ENCODE measurements around the gene PDE4D. TPM values are rescaled to one million over a fixed set of nuclear protein-coding genes. Genes with fewer than 3 reads are reported as not detected.

PDE4D gene
- total RNA-seq, 1 experiment from 2014 or later, result 2.1 TPM

GRCh38 chr5:58969253-58969652, 924.3 kb downstream of the PDE4D start:
- H3K27ac ChIP-seq (ENCODE audit: insufficient read length, low read depth, low read length), result no peak overlapping the region
- H4K5ac ChIP-seq (ENCODE audit: insufficient read length, low read depth, low read length), result no peak overlapping the region
- no peak overlapping the region for H3K9ac ChIP-seq (ENCODE audit: extremely low read depth, insufficient read length, low read length)
- no peak overlapping the region for H3K56ac ChIP-seq (ENCODE audit: insufficient read length, low read depth, low read length)
- H3K9me3 Mint-ChIP-seq, result no peaks in the 10 kb centered on the region
- no CpG with 5 or more reads among the region's 3 CpGs for WGBS (ENCODE audit: extremely low coverage, insufficient read length, low lambda C conversion rate)
- H3K79me1 ChIP-seq (ENCODE audit: insufficient read depth, low read depth, low read length, poor library complexity, severe bottlenecking), result no peaks in the 10 kb centered on the region
- H3K4me1 Mint-ChIP-seq, result peaks cover 10 to 11% of the 10 kb centered on the region in 2 experiments
- H3K27me3 ChIP-seq (ENCODE audit: insufficient read depth, low read length), result no peaks in the 10 kb centered on the region
- no peak overlapping the region for H4K91ac ChIP-seq (ENCODE audit: insufficient read length, low read depth, low read length)
- no peak overlapping the region for H3K18ac ChIP-seq (ENCODE audit: insufficient read length, low read depth, low read length)
- peak overlapping the region in 1 of 3 experiments; percentile 24; a peak in 2 of 7 replicates for H3K27ac Mint-ChIP-seq
- TF ChIP-seq, protein P1, sequence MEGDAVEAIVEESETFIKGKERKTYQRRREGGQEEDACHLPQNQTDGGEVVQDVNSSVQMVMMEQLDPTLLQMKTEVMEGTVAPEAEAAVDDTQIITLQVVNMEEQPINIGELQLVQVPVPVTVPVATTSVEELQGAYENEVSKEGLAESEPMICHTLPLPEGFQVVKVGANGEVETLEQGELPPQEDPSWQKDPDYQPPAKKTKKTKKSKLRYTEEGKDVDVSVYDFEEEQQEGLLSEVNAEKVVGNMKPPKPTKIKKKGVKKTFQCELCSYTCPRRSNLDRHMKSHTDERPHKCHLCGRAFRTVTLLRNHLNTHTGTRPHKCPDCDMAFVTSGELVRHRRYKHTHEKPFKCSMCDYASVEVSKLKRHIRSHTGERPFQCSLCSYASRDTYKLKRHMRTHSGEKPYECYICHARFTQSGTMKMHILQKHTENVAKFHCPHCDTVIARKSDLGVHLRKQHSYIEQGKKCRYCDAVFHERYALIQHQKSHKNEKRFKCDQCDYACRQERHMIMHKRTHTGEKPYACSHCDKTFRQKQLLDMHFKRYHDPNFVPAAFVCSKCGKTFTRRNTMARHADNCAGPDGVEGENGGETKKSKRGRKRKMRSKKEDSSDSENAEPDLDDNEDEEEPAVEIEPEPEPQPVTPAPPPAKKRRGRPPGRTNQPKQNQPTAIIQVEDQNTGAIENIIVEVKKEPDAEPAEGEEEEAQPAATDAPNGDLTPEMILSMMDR (conservative IDR thresholded peaks at IDR 0.05), result no peak
- DNase-seq, result no peak
- no peak overlapping the region for H4K8ac ChIP-seq (replicated peaks; ENCODE audit: insufficient read length, low read depth, low read length)
- H3T11ph ChIP-seq (ENCODE audit: low read length), result no peak overlapping the region
- H3K14ac ChIP-seq (ENCODE audit: insufficient read depth, low read length), result no peak overlapping the region
- no peak overlapping the region for H2AK5ac ChIP-seq (ENCODE audit: insufficient read length, low read length)
- no peaks in the 10 kb centered on the region for H3K9me3 ChIP-seq (ENCODE audit: control insufficient read depth, low read depth, low read length)
- H2BK5ac ChIP-seq (ENCODE audit: insufficient read length, low read length), result no peak overlapping the region
- H3K79me2 ChIP-seq (ENCODE audit: insufficient read depth, low read length), result no peaks in the 10 kb centered on the region
- H2BK20ac ChIP-seq (ENCODE audit: low read depth, low read length, poor library complexity, severe bottlenecking), result no peak overlapping the region
- H2BK120ac ChIP-seq (ENCODE audit: low read depth, low read length, poor library complexity, severe bottlenecking), result no peak overlapping the region
- no peak overlapping the region for H3K4ac ChIP-seq (ENCODE audit: low read depth, low read length)
- H2BK15ac ChIP-seq (ENCODE audit: low read depth, low read length), result no peak overlapping the region
- no peak overlapping the region for H3K4me3 Mint-ChIP-seq
- H2AFZ ChIP-seq (ENCODE audit: low read length), result no peak overlapping the region
- no peak overlapping the region for H2BK12ac ChIP-seq (ENCODE audit: insufficient read length, low read depth, low read length)
- no peaks in the 10 kb centered on the region for H3K23me2 ChIP-seq (ENCODE audit: insufficient read length, low read depth, low read length, poor library complexity, severe bottlenecking)
- no peaks in the 10 kb centered on the region; the same call in 1 of the 2 replicates for H3K4me1 ChIP-seq (ENCODE audit: insufficient read depth, low read length)
- H4K20me1 ChIP-seq (ENCODE audit: control insufficient read depth, insufficient read depth, insufficient read length), result no peaks in the 10 kb centered on the region
- no peaks in the 10 kb centered on the region for H3K27me3 Mint-ChIP-seq (ENCODE audit: low read depth)
- H3K23ac ChIP-seq (ENCODE audit: insufficient read length, low read depth, low read length), result no peak overlapping the region
- H3K36me3 Mint-ChIP-seq (ENCODE audit: insufficient read depth in 1 of 3, low read depth in 3 of 3), result no peaks in the 10 kb centered on the region
- no peak overlapping the region for H3K4me2 ChIP-seq (ENCODE audit: insufficient read depth, insufficient read length, low read length)
